Upper lobe of right lung (tissue), 1 donor: ENCODE measurements around the gene ANKRD24. TPM values are rescaled to one million over a fixed set of nuclear protein-coding genes. Genes with fewer than 3 reads are reported as not detected.

Experiments
- ATAC-seq: fragments of 200-7000 bp; cut with Tn5 transposase; one replicate; pipeline ENCODE4 v1.9.1; 2020; ENCODE audit warnings: mild to moderate bottlenecking, moderate library complexity
- DNase-seq: peaks from one replicate; pipeline ENCODE4 v3.0.0-alpha.2; 2020
- H3K27ac ChIP-seq: fragments of 200-600 bp; one replicate; pipeline ENCODE4 v1.8.0; 2022
- H3K27me3 ChIP-seq: fragments of 200-600 bp; one replicate; pipeline ENCODE4 v1.8.0; 2022; ENCODE audit warnings: mild to moderate bottlenecking
- H3K36me3 ChIP-seq: fragments of 200-600 bp; one replicate; pipeline ENCODE4 v1.8.0; 2022
- H3K4me1 ChIP-seq: fragments of 200-600 bp; one replicate; pipeline ENCODE4 v1.8.0; 2022
- H3K4me3 ChIP-seq: fragments of 200-600 bp; one replicate; pipeline ENCODE4 v1.8.0; 2022; ENCODE audit warnings: mild to moderate bottlenecking
- H3K9me3 ChIP-seq: fragments of 200-600 bp; one replicate; pipeline ENCODE4 v1.8.0; 2022
- intact Hi-C: fragments of 100-400 bp; cut with DNase I; formaldehyde crosslinking; loops from one replicate; pipeline ENCODE4 v1.11.0; 2022
- total RNA-seq: library from RNA; stranded (reverse); fragmentation: NEBNext Ultra II Directional; extraction: Animal tissue kit (Norgen Biotek cat#: 25700); gene quantifications from one replicate; pipeline ENCODE4 v1.2.1, GENCODE V29; 2021
- TF ChIP-seq, protein P1 (sequence below): fragments of 200-600 bp; IDR thresholded peaks from one replicate; pipeline ENCODE4 v1.8.0; 2022; ENCODE audit warnings: antibody characterized with exemption
- donor health status: DM: no; HTN: yes; CAD: no; lungs with severe emphysema.

The ANKRD24 gene
- total RNA-seq, 1 donor from 2014 or later, result 2.3 TPM

DNA sequence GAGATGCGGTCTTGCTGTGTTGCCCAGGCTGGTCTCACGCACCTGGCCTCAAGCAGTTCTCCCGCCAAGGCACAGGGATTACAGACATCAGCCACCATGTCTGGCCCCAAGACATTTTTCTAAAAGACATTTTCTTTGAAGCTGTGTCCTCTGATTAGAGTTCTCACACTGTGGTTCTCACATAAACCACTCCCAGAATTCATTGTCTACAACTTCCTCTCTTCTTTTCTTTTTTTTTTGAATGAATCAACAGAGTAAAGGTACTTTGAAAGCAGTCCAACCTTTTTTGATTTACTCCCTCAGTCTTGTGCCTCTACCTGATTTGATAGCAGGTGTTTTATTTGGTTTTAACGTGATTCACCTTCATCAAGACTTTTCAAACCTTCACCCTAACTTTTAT lies 82.3 kb downstream of the ANKRD24 start:
- H3K4me3 ChIP-seq, result no peak overlapping the region
- TF ChIP-seq, protein P1, sequence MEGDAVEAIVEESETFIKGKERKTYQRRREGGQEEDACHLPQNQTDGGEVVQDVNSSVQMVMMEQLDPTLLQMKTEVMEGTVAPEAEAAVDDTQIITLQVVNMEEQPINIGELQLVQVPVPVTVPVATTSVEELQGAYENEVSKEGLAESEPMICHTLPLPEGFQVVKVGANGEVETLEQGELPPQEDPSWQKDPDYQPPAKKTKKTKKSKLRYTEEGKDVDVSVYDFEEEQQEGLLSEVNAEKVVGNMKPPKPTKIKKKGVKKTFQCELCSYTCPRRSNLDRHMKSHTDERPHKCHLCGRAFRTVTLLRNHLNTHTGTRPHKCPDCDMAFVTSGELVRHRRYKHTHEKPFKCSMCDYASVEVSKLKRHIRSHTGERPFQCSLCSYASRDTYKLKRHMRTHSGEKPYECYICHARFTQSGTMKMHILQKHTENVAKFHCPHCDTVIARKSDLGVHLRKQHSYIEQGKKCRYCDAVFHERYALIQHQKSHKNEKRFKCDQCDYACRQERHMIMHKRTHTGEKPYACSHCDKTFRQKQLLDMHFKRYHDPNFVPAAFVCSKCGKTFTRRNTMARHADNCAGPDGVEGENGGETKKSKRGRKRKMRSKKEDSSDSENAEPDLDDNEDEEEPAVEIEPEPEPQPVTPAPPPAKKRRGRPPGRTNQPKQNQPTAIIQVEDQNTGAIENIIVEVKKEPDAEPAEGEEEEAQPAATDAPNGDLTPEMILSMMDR, result no peak
- peaks cover 85% of the 10 kb centered on the region for H3K36me3 ChIP-seq
- DNase-seq, result no peak
- H3K27ac ChIP-seq, result no peak overlapping the region
- no peaks in the 10 kb centered on the region for H3K4me1 ChIP-seq
- no peaks in the 10 kb centered on the region for H3K9me3 ChIP-seq
- intact Hi-C loops, result no loop called here
- no peak for ATAC-seq
- no peaks in the 10 kb centered on the region for H3K27me3 ChIP-seq

DNA sequence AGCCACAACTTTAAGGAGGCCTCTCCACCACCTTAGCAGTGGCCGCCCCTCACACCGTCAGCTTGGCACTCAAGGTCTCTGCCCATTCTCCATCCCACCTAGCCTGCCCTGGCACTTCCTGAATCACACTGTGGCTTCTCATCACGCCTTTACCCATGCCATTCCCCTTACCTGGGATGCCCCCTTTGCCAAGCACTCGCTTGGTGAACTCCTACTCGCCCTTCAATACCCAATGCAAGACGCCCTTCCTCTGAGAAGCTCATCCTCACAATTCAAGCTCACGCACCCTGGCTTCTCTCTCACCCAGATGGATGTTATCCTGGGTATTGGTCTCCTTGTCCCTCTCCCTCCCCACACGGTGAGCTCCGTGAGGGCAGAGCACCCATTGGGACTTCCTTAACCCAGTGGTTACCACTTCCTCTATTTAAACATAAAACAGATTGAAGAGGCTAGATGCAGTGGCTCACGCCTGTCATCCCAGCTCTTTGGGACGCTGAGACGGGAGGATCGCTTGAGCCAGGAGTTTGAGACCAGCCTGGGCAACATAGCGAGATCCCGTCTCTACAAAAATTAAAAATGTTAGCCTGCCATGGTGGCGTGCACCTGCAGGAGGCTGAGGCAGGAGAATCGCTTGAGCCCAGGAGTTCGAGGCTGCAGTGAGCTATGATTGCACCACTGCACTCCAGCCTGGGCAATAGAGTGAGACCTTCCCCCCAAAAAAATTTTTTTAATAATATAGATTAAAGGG lies 83.9 kb downstream of the ANKRD24 start:
- ATAC-seq (peak; percentile 59), DNase-seq (no peak)
- intact Hi-C loops, result no loop called here
- no peak overlapping the region for H3K27ac ChIP-seq
- H3K36me3 ChIP-seq, result peaks cover 72% of the 10 kb centered on the region
- no peaks in the 10 kb centered on the region for H3K4me1 ChIP-seq
- H3K27me3 ChIP-seq, result no peaks in the 10 kb centered on the region
- TF ChIP-seq, protein P1, result no peak
- H3K9me3 ChIP-seq, result no peaks in the 10 kb centered on the region
- H3K4me3 ChIP-seq, result no peak overlapping the region

DNA sequence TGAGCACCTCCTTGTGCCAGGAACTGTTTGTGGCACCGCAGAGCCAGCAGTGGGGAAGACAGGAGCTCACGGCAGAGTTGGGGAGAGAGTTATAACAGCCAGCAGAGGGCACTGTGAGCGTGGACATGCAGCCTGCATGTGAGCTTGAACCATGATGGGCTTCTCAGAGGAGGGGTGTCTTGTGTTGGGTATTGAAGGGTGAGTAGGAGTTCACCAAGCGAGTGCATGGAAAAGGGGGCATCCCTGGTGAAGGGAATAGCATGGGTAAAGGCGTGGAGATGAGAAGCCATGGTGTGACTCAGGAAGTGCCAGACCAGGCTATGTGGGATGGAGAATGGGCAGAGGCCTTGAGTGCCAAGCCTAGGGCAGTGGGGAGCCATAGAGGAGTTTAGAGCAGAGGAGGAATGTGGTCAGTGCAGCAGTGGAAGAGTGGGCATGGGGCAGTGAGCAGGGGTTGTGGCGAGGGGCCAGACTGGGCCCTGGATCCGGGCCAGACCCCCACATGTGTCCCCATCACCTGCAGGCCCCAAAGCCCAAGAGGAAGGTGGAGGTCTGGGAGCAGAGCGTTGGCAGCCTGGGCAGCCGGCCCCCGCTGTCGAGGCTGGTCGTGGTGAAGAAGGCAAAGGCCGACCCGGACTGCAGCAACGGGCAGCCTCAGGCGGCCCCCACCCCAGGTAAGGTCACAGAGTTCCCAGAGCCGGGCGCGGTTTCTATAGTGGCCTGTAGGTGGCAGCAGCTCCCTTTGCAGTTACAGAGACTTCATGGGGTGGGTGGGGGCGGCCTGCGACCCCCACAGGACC lies 84.8 kb downstream of the ANKRD24 start:
- H3K9me3 ChIP-seq, result no peaks in the 10 kb centered on the region
- no peak overlapping the region for H3K27ac ChIP-seq
- ATAC-seq, result peak; percentile 79
- no peaks in the 10 kb centered on the region for H3K4me1 ChIP-seq
- TF ChIP-seq, protein P1, result peak; percentile 81
- H3K4me3 ChIP-seq, result no peak overlapping the region
- H3K27me3 ChIP-seq, result no peaks in the 10 kb centered on the region
- H3K36me3 ChIP-seq, result peaks cover 63% of the 10 kb centered on the region
- peak; percentile 75 for DNase-seq
- intact Hi-C loops, result no loop called here

DNA sequence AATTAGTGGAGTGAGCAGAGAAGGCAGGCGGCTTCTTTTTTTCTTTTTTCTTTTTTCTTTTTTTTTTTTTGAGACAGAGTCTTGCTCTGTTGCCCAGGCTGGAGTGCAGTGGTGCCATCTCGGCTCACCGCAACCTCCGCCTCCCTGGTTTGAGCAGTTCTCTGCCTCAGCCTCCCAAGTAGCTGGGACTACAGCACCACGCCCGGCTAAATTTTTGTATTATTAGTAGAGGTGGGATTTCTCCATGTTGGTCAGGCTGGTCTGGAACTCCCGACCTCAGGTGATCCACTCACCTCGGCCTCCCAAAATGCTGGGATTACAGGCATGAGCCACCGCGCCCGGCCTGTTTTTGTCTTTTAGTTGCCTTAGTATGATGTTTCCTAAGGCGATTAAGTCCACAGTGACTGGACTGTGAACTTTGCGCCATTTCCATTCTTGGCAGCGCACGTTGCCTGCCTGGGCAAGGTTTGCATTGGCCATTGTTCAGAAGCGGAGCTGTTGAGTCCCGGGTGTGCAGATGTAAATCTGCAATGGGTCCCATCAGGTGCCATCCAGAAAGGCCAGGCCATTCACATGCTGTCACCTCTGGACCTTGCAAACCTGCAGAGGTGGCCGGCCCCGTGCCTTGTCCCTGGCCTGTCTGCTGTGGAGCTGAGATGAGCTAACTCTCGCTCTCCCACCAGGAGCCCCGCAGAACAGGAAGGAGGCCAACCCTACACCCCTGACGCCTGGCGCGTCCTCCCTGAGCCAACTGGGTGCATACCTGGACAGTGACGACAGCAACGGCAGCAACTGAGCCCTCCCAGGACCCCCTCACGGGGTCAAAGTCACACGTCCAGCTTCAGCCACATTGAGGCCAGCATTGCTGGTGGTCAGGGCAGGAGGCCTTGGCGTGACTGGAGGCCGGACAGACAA lies 85.7 kb downstream of the ANKRD24 start:
- H3K9me3 ChIP-seq, result no peaks in the 10 kb centered on the region
- ATAC-seq (no peak), DNase-seq (no peak)

More for the DNA sequence above, 85.7 kb downstream of the ANKRD24 start:
- intact Hi-C loops, result no loop called here
- no peak overlapping the region for H3K27ac ChIP-seq
- TF ChIP-seq, protein P1, result no peak
- no peaks in the 10 kb centered on the region for H3K27me3 ChIP-seq
- peaks cover 55% of the 10 kb centered on the region for H3K36me3 ChIP-seq
- H3K4me1 ChIP-seq, result no peaks in the 10 kb centered on the region
- no peak overlapping the region for H3K4me3 ChIP-seq
